ENCODE results near the gene PRR15. TPM values are rescaled to one million over a fixed set of nuclear protein-coding genes. Genes with fewer than 3 reads are reported as not detected.
A peak's percentile ranks its signal among the peaks of the same experiment; 100 is the strongest.

Gene PRR15
- total and polyA plus RNA-seq, 11 donors: 0.17 to 7.0 (median 0.29) TPM; not detected in 4

- TF ChIP-seq CTCF (IDR thresholded peaks at IDR 0.05) (no peak), POLR2A (IDR thresholded peaks at IDR 0.05) (no peak)
- Histone ChIP-seq H3K36me3 (no peaks in the 10 kb centered on the region), H3K27ac (no peak overlapping the region), H3K9me3 (no peaks in the 10 kb centered on the region), H3K27me3 (peaks cover 0 to 29% (median 0%) of the 10 kb centered on the region in 9 donors), H3K4me3 (no peak overlapping the region), H3K4me1 (no peaks in the 10 kb centered on the region)
- no peak for DNase-seq
- intact Hi-C loops (cut with DNase I): no loop called here
- ATAC-seq: no peak
- 87 to 92% (median 88%) methylated on average over 9 of the region's 9 CpGs for WGBS, 4 donors
These were observed 7.0 kb upstream of the PRR15 start for GRCh38 chr7:29556405-29557195.

GRCh38 chr7:29557954-29558353 lies 5.7 kb upstream of the PRR15 start:
- 51 to 57% (median 53%) methylated on average over 3 of the region's 3 CpGs for whole genome bisulfite sequencing, 4 donors
- Histone ChIP-seq H3K4me1 (peaks cover 0 to 5% (median 0%) of the 10 kb centered on the region in 12 donors), H3K27ac (no peak overlapping the region), H3K27me3 (peaks cover 0 to 41% (median 8%) of the 10 kb centered on the region in 9 donors), H3K9me3 (no peaks in the 10 kb centered on the region), H3K36me3 (no peaks in the 10 kb centered on the region), H3K4me3 (no peak overlapping the region)
- TF ChIP-seq CTCF (IDR thresholded peaks at IDR 0.05) (no peak), POLR2A (IDR thresholded peaks at IDR 0.05) (no peak)
- ATAC-seq (peak in 1 of 4 donors; percentile 36), DNase-seq (peak in 1 of 5 donors; percentile 12)
- intact Hi-C loops (cut with DNase I): no loop called here

- Histone ChIP-seq H3K27me3 (peaks cover 4 to 63% (median 27%) of the 10 kb centered on the region in 9 donors), H3K4me3 (no peak overlapping the region), H3K4me1 (peaks cover 0 to 36% (median 26%) of the 10 kb centered on the region in 12 donors), H3K9me3 (no peaks in the 10 kb centered on the region), H3K27ac (no peak overlapping the region), H3K36me3 (no peaks in the 10 kb centered on the region)
- intact Hi-C loops (cut with DNase I): no loop called here
- 86 to 89% (median 88%) methylated on average over 7 of the region's 7 CpGs for WGBS, 4 donors
- no peak for ATAC-seq
- no peak for DNase-seq
- TF ChIP-seq POLR2A (IDR thresholded peaks at IDR 0.05) (no peak), CTCF (IDR thresholded peaks at IDR 0.05) (no peak)
These were observed 2.4 kb upstream of the PRR15 start for GRCh38 chr7:29561271-29561670.

- ATAC-seq: no peak
- 81 to 88% (median 83%) methylated on average over 6 of the region's 6 CpGs for WGBS, 4 donors
- TF ChIP-seq CTCF (IDR thresholded peaks at IDR 0.05) (no peak), POLR2A (IDR thresholded peaks at IDR 0.05) (no peak)
- intact Hi-C loops (cut with DNase I): no loop called here
- Histone ChIP-seq H3K27ac (no peak overlapping the region), H3K9me3 (no peaks in the 10 kb centered on the region), H3K36me3 (no peaks in the 10 kb centered on the region), H3K4me1 (peaks cover 0 to 42% (median 27%) of the 10 kb centered on the region in 12 donors), H3K27me3 (peaks cover 5 to 72% (median 37%) of the 10 kb centered on the region in 9 donors), H3K4me3 (no peak overlapping the region)
- no peak for DNase-seq
These were observed 1.3 kb upstream of the PRR15 start for GRCh38 chr7:29562307-29562706.
